SJSA1 (cell line): Measurements from ENCODE around the gene MAPK9. TPM values are rescaled to one million over a fixed set of nuclear protein-coding genes. Genes with fewer than 3 reads are reported as not detected.

Source experiments
- DNase-seq, 2 experiments: peaks; one replicate each; pipeline ENCODE4 v3.0.0-alpha.2; 2015 to 2020; ENCODE audit warnings: low spot score in 2 of 2, low read depth in 1 of 2
- H3K27ac ChIP-seq: fragments of 250-450 bp; sonication (Bioruptor Pico); 2 replicates; pipeline ENCODE4 v1.5.1; 2020; ENCODE audit warnings: mild to moderate bottlenecking, moderate library complexity
- H3K27me3 ChIP-seq: fragments of 250-450 bp; sonication (Bioruptor Pico); replicated peaks from 2 replicates; pipeline ENCODE4 v1.5.1; 2020; ENCODE audit warnings: mild to moderate bottlenecking, moderate library complexity
- H3K36me3 ChIP-seq: fragments of 250-450 bp; sonication (Bioruptor Pico); 2 replicates; pipeline ENCODE4 v1.5.1; 2020; ENCODE audit warnings: mild to moderate bottlenecking
- H3K4me1 ChIP-seq: fragments of 250-450 bp; sonication (Bioruptor Pico); replicated peaks from 2 replicates; pipeline ENCODE4 v1.6.1; 2021; ENCODE audit warnings: mild to moderate bottlenecking
- H3K4me3 ChIP-seq: fragments of 250-450 bp; sonication (Bioruptor Pico); 2 replicates; pipeline ENCODE4 v1.5.1; 2020; ENCODE audit warnings: mild to moderate bottlenecking
- H3K9me3 ChIP-seq: fragments of 250-450 bp; sonication (Bioruptor Pico); replicated peaks from 2 replicates; pipeline ENCODE4 v1.5.1; 2020; ENCODE audit warnings: mild to moderate bottlenecking
- total RNA-seq: library from RNA; depleted of rRNA; stranded (reverse); fragments of >200 nt; shearing (Covaris generic); gene quantifications from 2 replicates; pipeline ENCODE4 v1.2.3, GENCODE V29; 2014

MAPK9 gene
- total RNA-seq, 1 experiment from 2014 or later: 82.1 TPM

GRCh38 chr5:180331647-180331950 lies 39.7 kb upstream of the MAPK9 start:
- DNase-seq: peak in 1 of 2 experiments; percentile 66
- Histone ChIP-seq H3K27me3 (no peaks in the 10 kb centered on the region), H3K36me3 (peaks cover 64% of the 10 kb centered on the region), H3K9me3 (no peaks in the 10 kb centered on the region), H3K27ac (peak overlapping the region; percentile 88), H3K4me1 (peaks cover 74% of the 10 kb centered on the region), H3K4me3 (no peak overlapping the region)

- no peak overlapping the region for H3K4me3 ChIP-seq
- H3K4me1 ChIP-seq: peaks cover 68% of the 10 kb centered on the region
- DNase-seq: peak; percentile 95 to 96
- H3K27ac ChIP-seq: peak overlapping the region; percentile 88
- H3K27me3 ChIP-seq: no peaks in the 10 kb centered on the region
- H3K9me3 ChIP-seq: no peaks in the 10 kb centered on the region
- H3K36me3 ChIP-seq: peaks cover 66% of the 10 kb centered on the region
Observed at GRCh38 chr5:180330810-180331646, 39.1 kb upstream of the MAPK9 start.

DNA sequence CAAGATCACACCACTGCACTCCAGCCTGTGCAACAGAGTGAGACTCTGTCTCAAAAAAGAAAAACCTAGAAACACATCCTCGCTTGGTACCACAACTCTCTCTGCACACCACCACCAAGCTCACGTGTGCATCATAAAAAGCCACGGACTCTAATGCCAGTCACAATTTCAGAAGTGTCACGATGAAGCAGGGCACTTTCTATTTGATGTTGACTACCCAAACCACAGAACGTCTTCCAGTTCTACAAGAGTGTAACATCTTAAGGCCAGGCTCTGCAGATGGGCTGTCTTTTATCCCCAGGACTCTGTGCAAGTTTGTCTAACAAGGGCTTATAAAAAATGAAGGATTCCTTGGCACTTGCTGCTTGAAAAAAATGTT lies 38.4 kb upstream of the MAPK9 start:
- Histone ChIP-seq H3K4me3 (no peak overlapping the region), H3K27me3 (no peaks in the 10 kb centered on the region), H3K4me1 (peaks cover 62% of the 10 kb centered on the region), H3K36me3 (peaks cover 72% of the 10 kb centered on the region), H3K27ac (peak overlapping the region; percentile 88), H3K9me3 (no peaks in the 10 kb centered on the region)
- no peak for DNase-seq

DNA sequence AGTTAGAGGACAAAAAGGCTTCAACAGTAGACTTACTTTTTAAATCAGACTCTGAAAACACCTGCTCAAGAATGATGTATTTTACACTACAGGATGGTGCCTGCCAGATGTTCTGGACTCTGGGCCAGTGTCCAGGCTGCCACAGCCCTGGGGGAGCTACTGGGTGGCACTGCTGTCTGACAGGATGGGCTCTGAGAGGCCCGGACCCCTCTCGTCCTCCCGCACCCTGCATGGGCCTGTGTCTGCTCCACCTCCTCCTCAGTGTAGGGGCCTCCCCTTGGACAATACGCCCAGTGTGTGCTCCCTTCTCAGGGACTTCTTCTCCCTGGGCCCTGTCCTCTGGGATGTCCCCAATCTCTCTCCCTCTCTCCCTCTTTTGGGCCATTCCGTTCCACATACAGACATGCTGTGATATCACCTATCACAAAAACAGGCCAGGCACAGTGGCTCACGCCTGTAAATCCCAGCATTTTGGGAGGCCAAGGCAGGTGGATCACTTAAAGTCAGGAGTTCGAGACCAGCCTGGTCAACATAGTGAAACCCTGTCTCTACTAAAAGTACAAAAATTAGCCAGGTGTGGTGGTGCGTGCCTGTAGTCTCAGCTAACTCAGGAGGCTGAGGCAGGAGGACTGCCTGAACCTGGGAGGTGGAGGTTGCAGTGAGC lies 37.9 kb upstream of the MAPK9 start:
- Histone ChIP-seq H3K4me3 (no peak overlapping the region), H3K27me3 (no peaks in the 10 kb centered on the region), H3K36me3 (peaks cover 69% of the 10 kb centered on the region), H3K4me1 (peaks cover 61% of the 10 kb centered on the region), H3K27ac (peak overlapping the region; percentile 88; the same call in 1 of the 2 replicates), H3K9me3 (no peaks in the 10 kb centered on the region)
- no peak for DNase-seq

- Histone ChIP-seq H3K9me3 (no peaks in the 10 kb centered on the region), H3K4me1 (peaks cover 61% of the 10 kb centered on the region), H3K27ac (no peak overlapping the region)
Observed at GRCh38 chr5:180329138-180329435, 37.2 kb upstream of the MAPK9 start.

DNA sequence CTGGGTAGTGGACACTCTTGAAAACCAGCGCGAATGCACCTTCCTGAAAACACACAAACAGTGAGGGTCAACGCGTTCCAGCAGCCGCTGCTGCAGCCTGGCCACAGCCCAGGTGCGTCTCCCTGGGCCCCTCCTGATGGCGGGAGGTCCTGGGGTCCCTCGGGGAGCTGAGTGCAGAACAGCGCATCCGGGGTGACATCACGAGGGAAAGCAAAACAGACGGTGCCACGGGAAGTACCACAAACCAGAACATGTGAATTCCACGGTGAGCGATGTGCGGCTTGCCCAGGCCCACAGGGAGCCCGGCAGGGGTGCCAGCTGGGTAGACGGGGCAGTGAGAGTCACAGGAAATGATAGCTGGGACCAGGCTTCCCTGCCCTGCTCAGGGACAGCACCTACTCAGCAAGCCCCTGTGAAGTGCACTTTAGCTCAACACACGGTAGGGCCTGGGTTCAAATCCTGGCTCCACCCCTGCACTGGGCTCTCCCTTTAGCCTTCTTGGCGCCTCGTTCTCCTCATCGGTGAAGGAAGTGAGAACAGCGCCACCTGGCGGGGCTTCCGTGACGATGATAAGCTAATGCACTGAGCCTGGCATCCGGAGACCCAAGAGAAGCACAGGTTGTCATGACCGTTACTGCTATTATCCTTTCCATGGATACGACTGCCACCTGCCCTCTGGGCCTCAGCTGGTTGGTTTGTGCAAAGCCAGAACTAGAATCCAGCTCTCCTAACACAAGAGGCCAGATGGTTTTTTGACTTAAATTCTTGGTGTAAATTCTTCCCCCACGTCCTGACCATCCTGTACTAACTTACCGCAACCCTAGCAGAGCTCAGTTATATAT lies 36.6 kb upstream of the MAPK9 start:
- Histone ChIP-seq H3K9me3 (no peaks in the 10 kb centered on the region), H3K27me3 (no peaks in the 10 kb centered on the region), H3K4me3 (no peak overlapping the region), H3K36me3 (peaks cover 72% of the 10 kb centered on the region), H3K27ac (no peak overlapping the region), H3K4me1 (peaks cover 62% of the 10 kb centered on the region)
- DNase-seq: peak; percentile 64 to 89

More at GRCh38 chr5:180329138-180329435, 37.2 kb upstream of the MAPK9 start:
- Histone ChIP-seq H3K36me3 (peaks cover 69% of the 10 kb centered on the region), H3K27me3 (no peaks in the 10 kb centered on the region), H3K4me3 (no peak overlapping the region)
- no peak for DNase-seq

DNA sequence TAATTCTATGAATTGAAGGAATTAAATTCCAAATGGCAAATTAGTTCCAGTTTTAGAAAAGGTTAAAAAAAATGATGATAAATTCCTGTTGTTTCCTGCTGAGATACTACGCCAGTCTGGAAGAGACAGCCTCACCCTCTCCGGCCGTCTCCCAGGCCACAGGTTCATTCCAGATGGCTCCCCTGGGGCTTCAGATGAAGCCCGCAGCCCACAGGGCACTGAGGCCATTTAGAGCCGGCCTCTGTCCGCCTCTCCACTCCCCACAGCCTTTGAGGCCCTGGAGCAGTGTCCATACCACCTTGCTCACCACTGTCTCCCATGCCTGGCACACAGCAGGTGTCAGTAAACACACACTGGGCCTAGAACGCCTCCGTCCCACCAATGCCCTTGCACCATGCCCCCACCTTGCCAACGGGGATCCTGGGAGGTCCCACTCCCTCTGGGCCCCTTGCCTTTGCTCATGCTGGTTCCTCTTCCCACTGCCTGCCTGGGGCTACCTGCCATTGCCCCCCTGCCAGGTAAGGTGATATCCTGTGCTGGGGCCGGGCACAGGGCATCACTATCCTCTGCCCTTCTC lies 35.2 kb upstream of the MAPK9 start:
- H3K36me3 ChIP-seq: peaks cover 77% of the 10 kb centered on the region
- H3K27me3 ChIP-seq: no peaks in the 10 kb centered on the region
- H3K9me3 ChIP-seq: no peaks in the 10 kb centered on the region
- no peak overlapping the region for H3K4me3 ChIP-seq
- DNase-seq: no peak
- peaks cover 49% of the 10 kb centered on the region for H3K4me1 ChIP-seq
- H3K27ac ChIP-seq: no peak overlapping the region

DNA sequence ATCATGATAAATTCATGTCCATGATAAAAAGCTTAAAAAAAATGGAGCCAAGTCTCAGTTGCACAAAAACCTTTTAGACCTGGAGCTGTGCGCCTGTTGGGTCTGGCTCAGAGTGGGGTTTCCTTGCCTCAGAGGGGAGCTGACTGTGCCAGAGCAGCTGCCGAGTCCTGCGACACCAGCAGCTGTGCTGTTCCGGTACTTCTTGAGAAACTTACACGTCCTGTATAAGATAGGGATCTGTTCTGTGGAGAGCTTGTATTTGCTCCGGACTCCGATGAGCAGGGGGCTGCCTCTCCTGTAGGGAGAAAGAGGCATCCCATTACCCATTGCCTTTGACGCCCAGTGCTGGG lies 32.7 kb upstream of the MAPK9 start:
- Histone ChIP-seq H3K36me3 (peaks cover 90% of the 10 kb centered on the region), H3K4me3 (no peak overlapping the region), H3K27me3 (no peaks in the 10 kb centered on the region), H3K27ac (no peak overlapping the region; the same call in 1 of the 2 replicates), H3K4me1 (peaks cover 25% of the 10 kb centered on the region), H3K9me3 (no peaks in the 10 kb centered on the region)
- no peak for DNase-seq

- H3K36me3 ChIP-seq: peaks cover 90% of the 10 kb centered on the region
- no peaks in the 10 kb centered on the region for H3K9me3 ChIP-seq
- no peak overlapping the region for H3K4me3 ChIP-seq
- peak in 1 of 2 experiments; percentile 64 for DNase-seq
- no peak overlapping the region for H3K27ac ChIP-seq
- no peaks in the 10 kb centered on the region for H3K27me3 ChIP-seq
- H3K4me1 ChIP-seq: peaks cover 24% of the 10 kb centered on the region
Observed at GRCh38 chr5:180323941-180324600, 32.2 kb upstream of the MAPK9 start.

- no peak overlapping the region for H3K27ac ChIP-seq
- H3K36me3 ChIP-seq: peaks cover 90% of the 10 kb centered on the region
- H3K27me3 ChIP-seq: no peaks in the 10 kb centered on the region
- H3K9me3 ChIP-seq: no peaks in the 10 kb centered on the region
- peaks cover 16% of the 10 kb centered on the region for H3K4me1 ChIP-seq
- no peak overlapping the region for H3K4me3 ChIP-seq
- no peak for DNase-seq
Observed at GRCh38 chr5:180323160-180323559, 31.3 kb upstream of the MAPK9 start.

DNA sequence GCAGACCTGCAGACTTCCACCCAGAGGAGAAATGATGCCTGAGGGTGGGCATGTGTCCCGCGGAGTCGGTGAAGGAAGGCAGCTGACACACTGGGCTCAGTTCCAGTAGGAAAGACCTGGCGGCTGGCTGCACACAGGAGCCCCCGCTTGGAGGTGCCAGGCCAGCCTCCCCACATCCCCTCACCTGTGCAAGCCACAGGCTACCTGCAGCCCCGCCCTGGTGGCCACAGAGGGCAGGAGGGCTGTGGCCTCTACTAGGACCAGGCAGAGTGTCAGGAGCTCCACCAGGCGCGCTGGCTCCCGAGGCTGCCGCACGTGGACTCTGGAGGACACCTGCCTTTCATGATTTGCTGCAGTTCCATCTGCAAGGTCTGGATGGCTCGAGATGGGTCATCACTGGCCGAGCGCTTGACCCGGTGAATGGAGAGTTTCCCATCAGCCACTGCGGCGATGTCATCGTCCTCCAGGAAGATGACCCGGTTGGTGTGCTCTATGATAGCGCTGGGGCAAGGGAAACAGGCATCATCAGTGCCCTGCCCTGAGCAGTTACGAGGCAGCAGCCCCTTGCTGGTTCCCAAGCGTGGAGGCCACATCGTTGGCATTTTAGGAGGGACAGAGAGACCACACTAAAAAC lies 26.7 kb upstream of the MAPK9 start:
- no peaks in the 10 kb centered on the region for H3K9me3 ChIP-seq
- no peaks in the 10 kb centered on the region; the same call in 1 of the 2 replicates for H3K4me1 ChIP-seq
- peaks cover 95% of the 10 kb centered on the region for H3K36me3 ChIP-seq
- no peak overlapping the region for H3K27ac ChIP-seq
- H3K4me3 ChIP-seq: no peak overlapping the region
- no peak for DNase-seq
- H3K27me3 ChIP-seq: no peaks in the 10 kb centered on the region

- no peaks in the 10 kb centered on the region for H3K9me3 ChIP-seq
- H3K27me3 ChIP-seq: no peaks in the 10 kb centered on the region
- H3K27ac ChIP-seq: no peak overlapping the region
- no peaks in the 10 kb centered on the region for H3K4me1 ChIP-seq
- peaks cover 91% of the 10 kb centered on the region for H3K36me3 ChIP-seq
- no peak overlapping the region for H3K4me3 ChIP-seq
- DNase-seq: no peak
Observed at GRCh38 chr5:180316586-180316985, 24.7 kb upstream of the MAPK9 start.

GRCh38 chr5:180315762-180316212 lies 23.9 kb upstream of the MAPK9 start:
- Histone ChIP-seq H3K36me3 (peaks cover 93% of the 10 kb centered on the region), H3K4me3 (no peak overlapping the region)
- DNase-seq: peak; percentile 42 to 79

More at GRCh38 chr5:180315762-180316212, 23.9 kb upstream of the MAPK9 start:
- Histone ChIP-seq H3K27me3 (no peaks in the 10 kb centered on the region), H3K4me1 (no peaks in the 10 kb centered on the region), H3K9me3 (no peaks in the 10 kb centered on the region), H3K27ac (no peak overlapping the region)
